Mammary epithelial cell (primary cell): ENCODE measurements around the gene CMTM4.

Experiments
- EZH2 ChIP-seq: IDR thresholded peaks from 2 replicates; pipeline ENCODE4 v1.6.1; 2012; ENCODE audit warnings: low read length, inconsistent platforms, borderline replicate concordance
- TF ChIP-seq, protein P1 (sequence below), 2 donors: IDR thresholded peaks in 1 of 2; conservative IDR thresholded peaks in 1 of 2; 2 replicates each; pipeline ENCODE4 v1.5.1; 2011 to 2012; ENCODE audit warnings: inconsistent platforms in 2 of 2, low read length in 2 of 2, mild to moderate bottlenecking in 2 of 2, control low read depth in 1 of 2, low read depth in 1 of 2; ENCODE audit not compliant: insufficient read depth in 1 of 2; ENCODE audit errors: extremely low read depth in 1 of 2

DNA sequence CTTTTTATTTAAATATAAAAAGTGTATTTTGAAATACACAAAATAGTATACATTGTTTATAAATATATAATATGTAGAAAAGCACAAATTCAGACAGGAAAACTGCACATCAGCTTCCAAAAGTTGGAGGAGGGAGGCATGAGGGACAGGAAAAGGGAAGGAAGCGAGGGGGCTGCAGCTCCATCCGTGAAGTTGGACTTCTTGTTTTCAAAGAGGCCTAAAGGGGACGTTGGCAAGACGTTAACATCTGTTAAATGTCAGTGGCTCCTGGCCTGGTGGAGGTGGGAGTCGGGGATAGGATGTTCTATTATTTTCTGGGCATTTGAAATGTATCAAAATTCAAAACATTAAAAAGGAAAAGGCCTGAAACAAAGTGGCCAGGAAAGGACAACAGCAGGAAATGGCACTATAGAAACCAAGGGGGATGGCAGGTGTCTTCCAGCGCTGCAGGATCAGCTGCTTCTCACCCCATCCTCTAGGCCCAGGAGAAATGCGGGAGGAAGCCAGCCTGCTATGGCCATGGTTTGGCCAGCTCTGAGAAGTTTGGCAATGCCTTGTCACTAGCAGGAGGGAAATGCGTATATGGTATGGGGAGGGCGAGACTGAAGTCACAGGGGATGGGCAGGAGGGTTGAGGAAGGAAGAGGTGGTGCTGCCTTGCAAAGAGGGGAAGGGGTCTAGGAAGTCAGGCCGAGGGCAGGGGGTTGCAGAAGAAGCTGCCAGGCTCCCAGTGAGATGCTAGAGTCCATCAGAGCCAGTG, 110.9 kb downstream of the CMTM4 start:
- TF ChIP-seq, protein P1, sequence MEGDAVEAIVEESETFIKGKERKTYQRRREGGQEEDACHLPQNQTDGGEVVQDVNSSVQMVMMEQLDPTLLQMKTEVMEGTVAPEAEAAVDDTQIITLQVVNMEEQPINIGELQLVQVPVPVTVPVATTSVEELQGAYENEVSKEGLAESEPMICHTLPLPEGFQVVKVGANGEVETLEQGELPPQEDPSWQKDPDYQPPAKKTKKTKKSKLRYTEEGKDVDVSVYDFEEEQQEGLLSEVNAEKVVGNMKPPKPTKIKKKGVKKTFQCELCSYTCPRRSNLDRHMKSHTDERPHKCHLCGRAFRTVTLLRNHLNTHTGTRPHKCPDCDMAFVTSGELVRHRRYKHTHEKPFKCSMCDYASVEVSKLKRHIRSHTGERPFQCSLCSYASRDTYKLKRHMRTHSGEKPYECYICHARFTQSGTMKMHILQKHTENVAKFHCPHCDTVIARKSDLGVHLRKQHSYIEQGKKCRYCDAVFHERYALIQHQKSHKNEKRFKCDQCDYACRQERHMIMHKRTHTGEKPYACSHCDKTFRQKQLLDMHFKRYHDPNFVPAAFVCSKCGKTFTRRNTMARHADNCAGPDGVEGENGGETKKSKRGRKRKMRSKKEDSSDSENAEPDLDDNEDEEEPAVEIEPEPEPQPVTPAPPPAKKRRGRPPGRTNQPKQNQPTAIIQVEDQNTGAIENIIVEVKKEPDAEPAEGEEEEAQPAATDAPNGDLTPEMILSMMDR (conservative IDR thresholded peaks at IDR 0.05 in 1 of 2, IDR thresholded peaks at IDR 0.05 in 1 of 2; ENCODE audit: extremely low read depth in 1 of 2, insufficient read depth in 1 of 2, low read depth in 1 of 2, low read length in 2 of 2): no peak
- no peak for TF ChIP-seq EZH2
